Epidermal melanocyte (primary cell): ENCODE measurements around the gene CNDP2.

Experiments
- DNase-seq: peaks from one replicate; pipeline ENCODE4 v3.0.0; 2011; ENCODE audit warnings: low spot score; ENCODE audit not compliant: insufficient read length

CNDP2 gene

DNA sequence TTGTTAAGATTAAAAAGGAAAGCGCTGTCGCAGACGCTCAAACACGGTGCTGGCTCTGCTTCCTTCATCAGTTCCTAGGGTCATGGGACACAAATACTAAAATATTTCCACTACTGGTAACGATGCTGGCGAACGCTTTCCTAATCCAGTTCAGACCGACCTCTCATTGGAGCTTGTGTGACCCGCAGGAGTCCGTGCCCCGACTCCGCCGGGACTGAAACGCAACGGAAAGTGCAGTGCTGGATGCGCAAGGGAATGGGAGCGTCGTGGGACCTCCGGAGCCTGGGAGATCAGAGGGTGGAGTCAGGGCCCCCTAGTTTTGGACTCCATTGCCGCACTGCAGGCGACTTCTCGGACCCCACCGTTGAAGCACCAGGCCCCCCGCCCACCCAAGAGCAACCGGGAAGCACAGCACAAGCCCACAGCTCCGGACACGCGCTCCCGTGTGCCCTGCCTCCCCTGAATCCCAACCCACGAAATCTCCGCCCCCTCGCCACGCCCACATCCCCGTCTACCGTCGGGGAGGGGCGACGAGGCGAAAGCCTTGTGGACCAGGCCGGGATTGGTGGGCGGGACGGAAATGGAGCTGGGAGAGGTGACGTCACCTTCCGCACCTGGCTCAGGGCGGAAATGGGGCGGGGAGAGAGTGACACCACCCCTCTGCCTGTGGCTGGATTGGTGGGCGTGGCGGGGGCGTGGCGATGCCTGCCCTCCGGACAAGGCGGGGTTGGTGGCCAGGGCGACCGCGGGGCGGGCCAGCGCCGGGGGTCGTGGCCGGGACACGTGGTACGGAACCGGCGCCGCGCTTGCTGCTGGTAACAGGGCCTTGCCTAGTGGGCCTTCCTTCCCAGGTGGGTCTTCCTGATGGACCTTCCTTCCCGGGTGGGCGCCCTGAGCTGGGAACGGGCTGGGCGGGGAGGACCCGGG, at the start of gene CNDP2:
TSS of gene CNDP2 (plus strand) at position 783 of the 927 bp plus-strand sequence. CDS start 3,611 bp downstream, outside the sequence.
- peak; percentile 98 for DNase-seq

DNA sequence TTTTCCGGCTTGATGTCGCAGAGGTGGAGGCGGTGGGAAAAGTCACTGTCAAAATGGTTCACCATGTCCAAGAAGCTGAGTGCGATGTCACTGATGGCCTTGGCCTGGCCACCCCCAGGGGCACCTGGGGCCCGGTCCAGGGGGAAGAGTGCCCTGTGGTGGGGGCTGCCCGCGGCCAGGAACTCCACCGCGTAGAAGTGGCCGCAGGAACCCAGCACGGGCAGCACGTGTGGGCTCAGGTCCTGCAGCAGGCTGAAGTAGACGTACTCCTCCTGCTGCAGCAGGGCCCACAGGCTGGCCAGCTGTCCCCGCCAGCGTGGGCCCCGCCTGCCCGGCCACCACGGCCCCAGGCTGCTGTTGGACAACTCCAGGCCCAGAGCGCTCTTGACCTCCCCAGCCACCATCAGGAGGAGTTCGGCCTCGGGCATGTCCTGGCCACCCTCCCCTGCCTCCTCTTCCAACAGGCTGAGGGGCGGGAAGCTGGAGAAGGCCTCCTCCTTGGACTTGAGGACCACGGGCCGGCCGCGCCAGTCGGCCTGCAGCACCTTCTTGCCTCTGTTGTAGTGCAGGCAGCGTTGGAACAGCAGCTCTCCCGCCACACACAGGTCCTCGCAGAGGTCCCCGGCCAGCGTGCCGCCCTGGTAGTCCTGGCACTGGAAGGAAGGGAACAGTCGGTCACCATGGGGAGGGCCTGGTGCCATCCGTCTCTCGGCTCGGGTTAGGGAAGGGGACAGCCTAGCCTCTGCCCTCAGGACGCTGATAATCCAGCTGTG, 49.3 kb upstream of the CNDP2 start:
- DNase-seq, result no peak

DNA sequence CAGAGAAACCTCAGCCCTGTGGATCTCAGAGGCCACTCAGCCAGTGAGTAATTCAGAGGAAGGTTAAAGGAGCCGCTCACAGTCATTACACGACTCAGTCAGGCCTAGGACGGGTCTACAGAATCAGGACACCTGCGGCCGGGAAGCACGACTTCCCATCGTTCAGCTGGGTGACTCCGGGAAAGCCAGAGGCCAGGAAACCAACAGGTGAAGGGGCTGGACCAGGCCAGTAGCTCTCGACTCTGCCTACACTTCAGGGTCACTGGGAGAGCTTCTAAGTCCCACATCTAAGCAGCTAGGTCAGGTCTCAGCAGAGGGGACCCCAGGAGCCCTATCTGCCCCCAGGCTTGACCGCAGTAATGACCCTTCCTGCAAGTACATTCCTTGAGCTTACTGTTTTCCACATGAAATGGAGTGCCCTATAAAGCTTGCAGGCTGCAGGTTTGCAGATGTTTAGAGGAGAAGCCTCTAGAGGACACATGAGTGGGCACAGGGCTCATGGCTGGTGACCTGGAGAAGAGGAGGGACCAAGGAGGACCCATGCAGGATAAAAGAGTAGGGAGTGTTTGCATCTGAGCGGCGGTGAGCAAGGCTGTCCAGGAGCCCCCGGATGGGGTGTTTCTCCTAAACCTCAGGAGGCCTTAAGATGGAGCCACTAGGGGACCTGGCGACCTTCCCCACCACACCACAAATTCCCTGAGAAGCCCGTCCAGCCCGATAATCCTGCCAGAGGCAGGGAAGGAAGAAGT, 48.6 kb upstream of the CNDP2 start:
- DNase-seq, result no peak

DNA sequence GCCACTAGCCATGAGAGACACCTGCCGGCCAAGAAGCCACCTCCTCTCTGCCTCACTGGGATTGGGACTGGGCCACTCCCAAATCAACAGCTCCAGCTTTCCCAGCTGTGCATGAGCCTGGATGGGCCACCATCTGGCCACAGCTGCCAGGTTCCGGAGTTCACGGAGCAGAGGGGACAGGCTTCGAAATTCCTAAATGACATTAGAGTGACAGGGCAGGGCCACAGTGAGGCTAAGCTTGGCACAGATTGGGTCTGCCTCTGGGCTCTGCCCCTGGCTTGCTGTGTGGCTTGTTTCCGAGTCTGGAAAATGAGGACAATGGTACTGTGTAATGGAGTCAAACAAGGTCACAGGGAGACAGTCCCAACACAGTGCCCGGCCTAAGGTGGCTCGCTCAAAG, 45.5 kb upstream of the CNDP2 start:
- DNase-seq, result no peak

DNA sequence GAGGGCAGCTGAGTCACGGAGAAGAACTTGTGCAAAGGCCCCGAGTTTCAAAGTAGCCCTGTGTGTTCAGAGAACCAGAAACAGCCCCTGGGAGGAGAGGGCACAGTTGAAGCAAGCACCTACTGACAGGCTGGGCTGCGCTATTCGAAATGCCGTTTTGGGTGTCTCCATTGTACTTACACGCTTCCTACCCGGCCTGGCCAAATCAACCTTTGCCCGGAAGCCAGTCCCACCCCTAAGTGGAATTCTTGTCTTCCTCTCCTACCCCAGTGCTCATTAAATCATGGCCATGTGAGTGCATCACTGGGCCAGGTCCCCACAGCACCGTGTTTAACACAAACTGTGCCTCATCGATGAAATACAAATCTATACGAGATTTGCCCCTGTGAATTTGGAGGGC, 45.0 kb upstream of the CNDP2 start:
- no peak for DNase-seq

DNA sequence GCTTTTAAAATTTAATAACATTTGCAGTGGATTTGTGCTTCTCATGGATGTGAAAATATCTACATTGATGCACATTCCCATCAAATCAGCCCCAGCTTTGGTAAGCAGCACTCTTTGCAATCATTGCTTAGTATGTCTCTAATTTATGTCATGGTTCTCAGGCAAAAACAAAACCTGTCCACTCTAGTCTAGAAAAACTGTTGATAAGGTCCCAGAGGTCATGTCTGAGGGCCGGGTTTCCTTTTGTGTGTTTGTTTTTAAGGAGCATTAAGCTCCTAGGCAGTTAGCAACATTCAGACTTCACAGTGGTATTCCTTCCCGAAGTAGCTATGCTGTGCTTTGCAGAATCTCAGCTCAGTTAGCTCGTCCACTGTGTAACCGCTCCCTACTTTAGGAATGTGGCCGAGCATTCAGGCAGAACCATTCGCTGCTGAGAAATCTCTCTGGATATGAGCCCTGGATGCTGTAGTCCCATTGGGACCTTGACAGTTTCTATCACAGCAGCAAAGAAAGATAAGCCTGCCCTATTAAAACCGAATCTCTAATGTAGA, 43.1 kb upstream of the CNDP2 start:
- DNase-seq, result no peak

DNA sequence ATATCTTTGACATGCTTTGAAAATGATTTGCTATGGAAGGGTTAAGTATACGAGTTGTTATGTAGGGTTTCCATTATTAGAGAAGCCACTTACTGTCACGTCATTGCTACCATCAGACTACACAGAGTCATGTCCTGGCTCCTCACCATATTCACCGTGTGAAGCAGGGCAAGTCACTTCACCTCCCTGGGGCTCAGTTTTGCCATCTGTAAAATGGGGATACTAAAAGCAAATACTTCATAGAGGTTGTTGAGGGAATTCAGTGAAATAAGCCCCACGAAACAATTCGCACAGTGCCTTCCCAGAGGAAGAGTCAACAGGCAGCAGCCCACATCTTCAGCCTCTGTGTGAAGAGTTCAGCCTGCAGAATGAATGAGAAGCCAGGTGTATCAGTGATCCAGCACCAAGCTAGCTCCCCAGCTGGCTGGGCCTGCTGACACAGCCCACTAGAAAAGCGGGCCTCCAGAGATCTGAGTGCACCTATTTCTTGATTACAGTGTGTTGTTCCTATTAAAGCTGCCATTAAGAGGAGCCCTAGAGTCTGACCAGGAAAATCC, 42.4 kb upstream of the CNDP2 start:
- no peak for DNase-seq

DNA sequence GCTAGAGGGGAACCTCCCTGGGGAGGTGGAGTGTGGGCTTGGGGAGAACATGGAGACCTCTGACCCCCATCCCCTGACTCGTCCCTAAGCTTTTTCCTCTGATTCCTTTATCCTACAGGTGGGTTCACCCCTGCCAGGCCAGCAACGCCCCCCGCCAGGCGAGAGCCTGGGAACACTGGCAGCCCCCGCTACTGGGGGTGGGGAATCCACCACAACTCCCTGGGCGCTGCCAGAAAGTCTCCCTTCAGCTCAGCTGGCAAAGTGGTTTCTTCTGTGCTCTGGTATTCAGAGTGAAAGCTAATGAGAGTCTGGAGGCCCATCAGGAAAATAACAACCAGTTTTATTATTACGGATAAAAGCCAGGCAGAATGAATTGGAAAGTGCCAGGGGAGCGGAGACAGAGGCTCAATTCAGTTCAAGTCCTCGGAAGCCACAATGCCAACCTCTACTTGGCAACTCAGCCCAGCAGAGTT, 41.8 kb upstream of the CNDP2 start:
- peak; percentile 45 for DNase-seq

DNA sequence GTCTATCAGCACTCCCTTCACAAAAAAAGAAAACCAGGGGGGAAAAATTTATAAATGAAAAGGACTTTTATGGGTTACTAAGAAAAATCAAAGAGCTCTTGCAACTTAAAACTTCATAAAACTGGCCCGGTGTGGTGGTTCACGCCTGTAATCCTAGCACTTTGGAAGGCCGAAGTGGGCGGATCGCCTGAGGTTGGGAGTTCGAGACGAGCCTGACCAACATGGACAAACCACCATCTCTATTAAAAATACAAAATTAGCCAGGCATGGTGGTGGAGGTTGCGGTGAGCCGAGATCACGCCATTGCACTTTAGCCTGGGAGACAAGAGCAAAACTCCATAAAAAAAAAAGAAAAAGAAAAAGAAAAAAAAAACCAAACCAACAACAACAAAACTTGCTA, 40.8 kb upstream of the CNDP2 start:
- DNase-seq, result no peak

DNA sequence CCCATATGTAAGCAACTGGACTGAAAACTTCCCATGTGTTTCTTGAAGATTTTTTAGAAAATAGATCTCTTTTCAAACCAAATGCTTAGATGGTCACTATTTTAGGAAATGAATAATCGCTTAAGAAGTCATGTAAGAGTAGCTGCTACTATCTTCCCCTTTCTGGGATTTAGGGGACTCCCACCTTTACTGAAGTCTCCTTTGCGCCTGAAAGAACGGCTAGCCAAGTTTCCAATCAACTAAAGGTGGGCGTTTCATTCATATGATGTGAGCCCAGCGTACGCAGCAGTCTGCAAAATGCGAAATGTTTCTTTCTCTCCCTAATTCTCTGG, 40.2 kb upstream of the CNDP2 start:
- DNase-seq, result no peak

DNA sequence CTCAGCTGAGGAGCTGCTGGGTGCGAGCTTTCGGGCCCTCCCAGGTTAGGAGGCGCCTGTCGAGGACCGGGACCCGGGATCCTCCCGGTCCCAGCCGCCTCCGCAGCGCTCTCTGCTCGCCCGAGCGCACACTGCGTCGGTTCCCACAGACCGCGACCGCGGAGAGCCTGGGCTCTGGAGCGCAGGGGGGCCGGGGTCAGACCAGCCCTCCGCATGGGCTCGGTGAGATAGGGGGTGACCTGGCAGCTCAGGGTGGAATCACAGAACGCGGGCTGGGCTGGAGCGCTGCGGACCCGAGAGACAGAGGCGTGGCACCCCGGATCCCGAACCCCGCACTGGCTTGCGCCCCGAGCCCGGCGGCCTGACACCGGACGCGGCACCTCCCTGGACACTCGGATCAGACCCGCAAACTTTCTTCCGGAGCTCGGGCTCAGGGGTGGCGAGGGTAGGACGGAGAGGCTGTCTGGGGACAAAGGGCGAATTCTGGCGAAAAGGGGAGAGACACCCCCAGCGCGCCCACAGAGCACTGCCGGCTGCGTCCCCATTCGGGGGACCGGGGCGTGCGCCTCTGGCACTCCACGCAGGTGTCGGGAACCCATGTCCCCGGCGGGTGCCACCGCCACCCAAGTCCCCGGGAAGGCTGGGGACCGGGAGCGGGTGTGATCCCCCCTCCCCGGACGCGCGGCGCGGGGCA, 39.7 kb upstream of the CNDP2 start:
- DNase-seq, result no peak

DNA sequence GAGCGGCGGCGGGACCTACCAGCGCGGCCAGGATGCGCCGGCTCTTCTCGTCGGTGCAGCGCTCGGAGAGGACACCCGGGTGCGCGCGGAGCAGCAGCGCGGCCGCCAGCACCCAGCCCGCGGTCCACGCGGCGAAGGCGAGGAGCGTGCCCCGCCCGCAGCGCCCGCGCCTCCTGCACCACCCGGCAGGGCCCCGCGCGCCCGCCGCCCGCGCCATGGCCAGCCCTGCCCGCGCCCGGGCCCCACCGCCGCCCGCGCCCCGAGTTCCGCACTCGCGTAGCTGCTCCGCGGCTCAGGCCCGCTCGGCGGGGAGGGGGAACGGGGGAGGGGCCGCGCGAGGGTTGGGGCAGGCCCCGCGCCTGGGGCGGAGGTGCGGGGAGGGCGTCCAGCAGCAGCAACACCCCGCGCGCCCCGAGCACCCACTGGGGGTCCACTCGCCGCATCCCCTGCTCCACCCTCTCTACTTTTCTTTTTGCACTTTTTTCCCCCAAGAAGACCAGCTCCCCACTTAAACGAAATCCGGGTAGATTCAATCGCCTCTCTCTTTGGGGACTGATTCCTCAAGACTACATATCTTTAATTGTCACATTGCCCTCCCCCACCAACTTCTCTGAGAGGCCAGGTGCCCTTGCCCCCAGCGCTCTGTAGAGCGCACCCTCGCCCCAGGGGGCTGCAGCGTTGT, 39.0 kb upstream of the CNDP2 start, which contains the start of gene DIPK1C:
TSS of gene DIPK1C (minus strand) at position 266 of the 682 bp plus-strand sequence. CDS start at position 217, 49 bp downstream.
- DNase-seq, result no peak

DNA sequence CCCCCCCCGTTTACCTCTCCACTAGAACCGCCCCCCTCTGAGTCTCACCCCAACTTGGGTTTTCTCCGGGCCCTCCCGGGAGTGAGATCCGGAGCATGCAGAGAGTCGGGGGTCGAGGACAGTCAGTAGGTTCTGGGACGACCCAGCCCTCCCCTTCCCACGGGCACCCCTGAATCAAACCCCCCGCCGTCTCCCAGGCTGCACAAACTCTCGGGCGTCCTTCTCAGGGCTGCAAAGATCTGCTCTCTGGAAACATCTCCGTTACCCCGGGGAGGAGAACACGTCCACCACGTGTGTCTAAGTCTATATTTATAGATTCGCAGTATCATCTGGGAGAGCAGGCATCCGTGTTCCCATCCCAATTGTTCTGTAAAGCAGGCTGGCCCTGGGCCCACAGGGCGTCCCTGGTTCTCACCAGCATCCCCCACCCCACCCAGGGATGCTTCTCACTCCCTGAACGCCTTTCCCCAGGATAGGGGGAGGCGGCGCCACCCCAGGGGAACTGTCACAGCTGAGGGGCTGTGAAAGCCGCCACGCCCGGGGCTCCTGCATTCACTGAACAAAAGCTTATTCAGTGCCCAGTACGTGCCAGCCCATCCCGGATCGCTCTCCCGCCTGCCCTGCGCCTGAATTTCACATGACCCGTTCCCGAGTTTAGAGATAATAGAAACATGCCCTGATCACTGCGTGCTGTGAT, 38.3 kb upstream of the CNDP2 start:
- DNase-seq, result peak; percentile 51

DNA sequence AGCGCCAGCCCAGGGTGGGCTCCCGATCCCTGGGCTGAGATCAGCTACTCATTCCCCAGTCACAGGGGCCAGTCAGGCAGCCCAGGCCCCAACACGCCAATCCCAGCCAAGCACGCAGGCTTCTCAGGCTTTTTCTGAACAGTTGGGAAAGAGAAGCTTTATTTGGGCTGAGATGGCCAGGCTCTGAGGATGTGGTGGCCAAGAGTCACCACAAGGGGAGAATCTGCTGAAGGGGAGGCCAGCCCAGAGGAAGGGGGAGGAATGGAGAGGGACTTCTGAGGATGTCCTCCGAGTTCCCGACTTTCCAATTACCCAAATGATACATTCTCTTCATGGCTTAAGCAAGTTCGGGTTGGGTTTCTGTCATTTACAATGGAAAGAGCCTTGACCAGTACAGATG, 36.3 kb upstream of the CNDP2 start:
- DNase-seq, result no peak

DNA sequence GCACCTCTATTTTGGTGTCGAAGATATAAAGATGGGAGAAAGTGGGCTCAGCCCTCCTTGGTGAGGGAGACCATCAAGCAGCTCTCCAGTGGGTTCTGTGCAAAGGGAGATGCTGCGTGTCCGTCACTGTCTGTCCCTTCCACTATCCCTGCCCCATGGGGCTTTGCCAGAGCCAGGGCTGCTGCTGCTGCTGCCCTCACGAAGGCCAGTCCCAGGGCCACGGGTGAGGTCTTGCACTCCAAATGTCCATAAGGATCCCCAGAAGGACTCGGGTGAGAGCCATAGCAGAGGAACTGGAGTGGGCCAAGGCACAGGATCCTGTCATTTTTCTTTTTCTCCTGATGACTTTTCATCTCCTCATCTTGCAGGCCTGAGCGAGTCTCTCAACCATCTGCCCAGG, 35.3 kb upstream of the CNDP2 start:
- no peak for DNase-seq

DNA sequence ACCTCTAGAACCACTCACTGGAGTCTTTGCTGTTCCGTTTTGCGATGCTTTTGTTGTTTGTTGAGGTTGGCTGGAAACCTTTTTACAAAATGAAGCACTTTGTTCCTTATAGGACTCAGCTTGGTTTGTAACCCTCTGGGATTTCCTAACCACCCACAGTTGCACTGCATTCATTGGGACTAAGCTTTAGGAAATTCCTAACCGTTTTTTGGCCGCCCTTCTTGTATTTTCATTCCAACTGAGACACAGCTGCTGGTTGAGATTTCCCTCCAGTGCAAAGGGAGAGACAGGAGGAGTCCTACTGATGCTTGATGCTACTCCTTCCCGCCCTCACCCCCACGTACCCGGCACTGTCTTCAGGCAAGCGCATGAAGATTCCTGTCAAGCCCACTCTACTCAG, 32.9 kb upstream of the CNDP2 start:
- no peak for DNase-seq

DNA sequence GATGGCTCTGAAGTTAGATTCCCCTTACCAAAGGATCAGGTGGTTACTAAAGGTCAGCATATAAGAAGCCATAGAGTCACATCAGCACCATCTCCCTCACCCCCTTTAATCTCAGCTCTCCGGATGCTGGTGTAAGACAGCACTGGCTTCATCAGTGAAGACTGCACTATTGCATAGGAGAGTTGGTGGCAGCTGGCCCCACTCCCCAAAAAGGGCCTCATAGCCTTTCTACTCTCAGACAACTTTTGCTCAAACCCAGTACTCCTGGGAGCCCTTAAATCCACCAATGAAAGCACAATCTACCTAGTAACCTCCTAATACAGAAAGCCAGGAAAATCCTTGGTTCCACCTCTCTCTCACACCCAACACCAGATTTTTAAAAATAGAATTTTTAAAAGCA, 32.2 kb upstream of the CNDP2 start:
- DNase-seq, result no peak

DNA sequence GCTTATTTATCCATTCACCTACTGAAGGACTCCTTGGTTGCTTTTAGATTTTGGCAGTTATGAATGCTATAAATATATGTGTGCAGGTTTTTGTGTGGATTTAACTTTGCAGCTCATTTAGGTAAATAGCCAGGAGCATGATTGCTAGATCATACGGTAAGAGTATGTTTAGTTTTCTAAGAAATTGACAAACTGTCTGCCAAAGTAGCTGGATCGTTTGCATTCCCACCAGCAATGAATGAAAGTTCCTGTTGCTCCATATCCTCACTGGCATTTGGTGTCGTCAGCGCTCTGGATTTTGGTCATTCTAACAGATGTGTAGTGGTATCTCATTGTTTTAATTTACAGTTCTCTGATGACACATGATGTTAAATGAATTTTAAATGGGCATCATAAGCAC, 30.4 kb upstream of the CNDP2 start:
- no peak for DNase-seq

DNA sequence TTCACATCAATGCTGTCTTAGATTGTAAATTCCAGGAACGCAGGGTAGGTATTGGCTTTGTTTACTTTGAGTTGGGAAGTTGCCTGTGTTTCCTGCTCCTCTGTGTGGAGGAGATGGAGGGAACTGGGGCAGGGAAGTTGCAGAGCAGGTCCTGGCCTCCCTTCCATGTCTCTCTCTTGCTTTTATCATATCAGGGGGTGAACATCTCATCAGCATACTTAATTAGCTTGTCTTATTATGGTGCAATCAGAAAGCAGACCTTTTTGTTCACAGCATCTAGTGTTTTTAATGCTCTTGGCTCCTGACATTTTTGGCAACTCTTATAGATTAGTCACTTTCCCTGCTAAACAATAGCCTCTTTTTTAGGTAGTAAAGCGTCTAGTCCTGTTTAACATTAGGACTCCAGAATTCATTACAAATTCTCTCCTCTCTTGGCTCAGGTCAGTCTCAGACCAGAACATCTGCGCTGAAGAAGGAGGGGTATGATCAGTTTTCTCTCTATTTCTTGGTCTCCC, 27.6 kb upstream of the CNDP2 start:
- DNase-seq, result no peak
